ENCODE data around the gene NSD2.
"Not testable (repeated sequence)": the region's sequence is repeated elsewhere in the genome, so short reads cannot be mapped to it uniquely, and the experiment has no call there.

DNA sequence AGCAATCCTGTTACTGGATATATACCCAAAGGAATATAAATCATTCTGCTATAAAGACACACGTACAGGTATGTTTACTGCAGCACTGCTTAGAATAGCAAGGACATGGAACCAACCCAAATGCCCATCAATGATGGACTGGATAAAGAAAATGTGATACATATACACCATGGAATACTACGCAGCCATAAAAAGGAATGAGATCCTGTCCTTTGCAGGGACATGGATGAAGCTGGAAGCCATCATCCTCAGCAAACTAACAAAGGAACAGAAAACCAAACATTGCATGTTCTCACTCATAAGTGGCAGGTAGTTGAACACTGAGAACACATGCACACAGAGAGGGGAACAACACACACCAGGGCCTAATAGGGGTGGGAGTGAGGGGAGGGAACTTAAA lies 132.2 kb downstream of the NSD2 start:
- TF ChIP-seq ZNF384 (IDR thresholded peaks at IDR 0.05); HDGF (IDR thresholded peaks at IDR 0.05; ENCODE audit: borderline replicate concordance); FOXK2 (IDR thresholded peaks at IDR 0.05); FOXA1 (IDR thresholded peaks at IDR 0.05); FOXM1 (IDR thresholded peaks at IDR 0.05; ENCODE audit: borderline replicate concordance); CTBP1 (IDR thresholded peaks at IDR 0.05; ENCODE audit: borderline replicate concordance); TARDBP (IDR thresholded peaks at IDR 0.05); SUZ12 (IDR thresholded peaks at IDR 0.05); SP1 (IDR thresholded peaks at IDR 0.05); ARNT (IDR thresholded peaks at IDR 0.05): not testable (repeated sequence)
